IPS-NIHi11 (cell line): ENCODE data around the gene ETV1.

Source experiments
- DNase-seq: peaks from one replicate; pipeline ENCODE4 v3.0.0; 2012; ENCODE audit warnings: mixed read lengths, low spot score

Gene ETV1

DNA sequence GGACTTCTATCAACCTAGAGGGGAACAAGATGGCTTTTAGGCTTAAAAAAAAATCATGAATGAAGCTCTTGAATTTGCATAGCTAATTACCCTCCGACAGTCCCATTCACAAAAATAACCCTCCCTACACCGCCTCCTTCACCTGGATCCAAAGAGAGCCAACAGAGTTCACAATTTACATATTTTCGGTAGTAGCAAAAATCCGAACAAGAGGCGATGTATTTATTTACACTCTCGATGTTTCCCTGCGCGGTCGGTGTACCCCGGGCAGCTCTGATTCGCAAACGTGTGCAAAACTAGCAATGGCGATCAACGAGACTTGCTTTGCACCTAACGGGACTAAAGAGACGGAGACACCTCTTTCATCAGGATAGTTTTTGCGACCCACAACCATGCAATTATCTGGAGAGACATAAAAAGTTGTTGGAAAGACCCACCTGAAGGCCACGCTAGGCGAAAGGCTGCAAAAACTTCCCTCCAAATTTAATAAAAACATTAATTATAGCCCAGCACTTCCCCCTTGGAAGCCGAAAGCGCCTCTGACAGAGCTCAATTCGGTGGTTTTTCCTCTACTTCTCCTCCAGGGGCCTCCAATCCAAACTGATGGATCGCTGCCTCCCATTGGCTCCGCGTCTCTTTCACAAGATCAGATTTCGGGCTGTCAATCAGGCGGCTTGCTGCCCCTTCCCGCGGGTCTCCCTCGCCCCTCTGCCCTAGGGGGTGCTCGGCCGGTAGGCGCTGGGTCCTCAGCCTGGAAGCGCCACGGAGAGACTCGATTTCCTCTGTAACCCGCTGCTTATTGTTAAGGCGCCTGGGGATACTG, at the start of gene ETV1:
TSS of gene ETV1 (minus strand) at position 541 of the 823 bp plus-strand sequence. CDS start 614 bp downstream, outside the sequence.
- peak; percentile 75 for DNase-seq

DNA sequence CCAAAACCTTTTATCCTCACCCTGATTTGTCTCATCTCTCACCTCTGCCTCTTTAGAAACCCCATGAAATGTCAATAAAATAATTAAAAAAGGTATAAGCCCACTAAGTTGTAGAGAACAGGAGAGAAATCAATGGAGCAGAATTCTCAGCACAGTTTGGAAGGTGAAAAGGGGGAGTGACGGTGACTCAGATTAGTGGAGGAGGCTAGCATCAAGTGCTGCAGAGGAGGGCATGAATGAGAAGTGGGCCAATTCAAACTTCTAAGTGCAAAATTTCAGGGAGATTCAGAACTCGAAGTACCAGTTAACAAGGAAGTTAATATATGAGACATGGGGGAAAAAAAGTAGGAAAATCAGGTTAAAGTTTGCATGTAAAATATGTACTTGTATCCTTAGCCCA, 34.9 kb upstream of the ETV1 start:
- no peak for DNase-seq

DNA sequence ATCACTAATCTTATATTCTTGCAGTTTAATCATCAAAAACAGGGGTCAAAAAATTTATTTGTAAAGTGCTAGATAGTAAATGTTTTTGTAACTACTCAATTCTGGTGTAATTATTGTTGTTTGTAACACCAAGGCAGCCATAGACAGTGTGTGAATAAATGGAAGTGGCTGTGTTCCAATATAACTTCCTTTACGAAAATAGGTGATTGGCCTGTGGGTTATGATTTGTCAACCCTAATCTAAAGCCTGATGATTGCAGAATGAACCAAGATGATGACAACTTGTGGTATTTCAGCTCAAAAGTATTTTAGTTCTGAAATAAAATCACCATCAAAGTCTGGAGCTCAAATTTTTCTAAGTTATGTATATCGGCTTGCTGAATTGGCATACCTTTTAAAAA, 34.4 kb upstream of the ETV1 start:
- DNase-seq: no peak

DNA sequence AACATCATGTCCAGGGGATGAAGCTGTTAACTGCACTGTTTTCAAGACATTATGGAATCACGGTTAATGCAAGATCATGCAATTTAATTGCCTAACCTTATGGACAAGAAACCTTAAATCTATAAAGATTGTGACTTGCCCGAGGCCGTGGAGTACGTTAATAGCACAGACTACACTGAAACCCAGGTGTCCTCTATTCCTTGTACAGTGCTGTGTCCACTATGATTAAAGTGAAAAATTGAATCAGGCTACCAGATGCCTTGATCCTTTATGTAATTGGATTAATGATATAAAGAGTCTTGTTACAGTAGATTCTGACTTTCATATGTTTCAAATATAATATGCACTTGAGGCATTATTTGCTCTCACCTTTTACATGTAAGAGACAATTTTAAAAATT, 33.9 kb upstream of the ETV1 start:
- DNase-seq: no peak

DNA sequence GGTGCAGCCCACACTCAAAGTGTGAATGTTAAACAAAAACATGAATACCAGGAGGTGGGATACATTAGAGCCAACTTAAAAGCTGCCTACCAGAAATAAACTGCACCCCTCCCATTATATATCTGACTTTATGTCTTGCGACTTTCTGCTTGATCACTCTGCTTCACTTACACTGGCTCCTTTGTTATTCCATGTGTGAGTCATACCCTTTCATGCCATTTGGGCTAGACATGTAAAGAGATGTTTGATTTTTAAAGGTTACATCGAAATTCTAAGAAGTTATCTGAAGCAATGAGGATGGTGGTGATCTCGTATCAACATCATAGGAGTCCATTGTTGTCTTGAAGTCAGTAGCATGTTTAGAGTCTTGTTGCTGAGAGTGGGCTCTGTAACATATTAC, 31.6 kb upstream of the ETV1 start:
- DNase-seq: no peak

DNA sequence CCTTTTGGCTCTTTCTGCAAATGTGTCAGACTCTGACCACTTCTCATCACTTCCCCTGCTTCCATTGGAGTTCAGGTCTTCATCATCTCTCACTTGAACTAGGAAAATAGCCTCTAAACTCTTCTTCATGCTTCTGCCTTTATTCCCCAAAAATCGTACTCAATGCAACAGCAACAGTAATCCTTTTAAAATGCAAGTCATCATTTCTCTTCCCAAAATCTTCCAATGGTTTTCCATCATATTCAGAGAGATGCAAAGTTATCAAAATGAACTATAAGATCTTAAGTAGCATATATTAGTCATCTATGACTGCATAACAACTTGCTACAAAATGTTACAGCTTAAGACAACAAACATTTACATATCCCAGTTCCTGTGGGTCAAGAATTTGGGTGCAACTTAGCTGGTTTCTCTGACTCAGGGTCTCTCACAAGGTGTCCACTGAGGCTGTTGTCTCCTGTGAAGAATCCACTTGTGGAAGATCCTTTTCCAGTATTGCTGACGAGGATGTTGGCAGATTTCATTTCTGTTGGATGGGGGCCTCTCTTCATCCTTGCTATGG, 31.0 kb upstream of the ETV1 start:
- DNase-seq: no peak

DNA sequence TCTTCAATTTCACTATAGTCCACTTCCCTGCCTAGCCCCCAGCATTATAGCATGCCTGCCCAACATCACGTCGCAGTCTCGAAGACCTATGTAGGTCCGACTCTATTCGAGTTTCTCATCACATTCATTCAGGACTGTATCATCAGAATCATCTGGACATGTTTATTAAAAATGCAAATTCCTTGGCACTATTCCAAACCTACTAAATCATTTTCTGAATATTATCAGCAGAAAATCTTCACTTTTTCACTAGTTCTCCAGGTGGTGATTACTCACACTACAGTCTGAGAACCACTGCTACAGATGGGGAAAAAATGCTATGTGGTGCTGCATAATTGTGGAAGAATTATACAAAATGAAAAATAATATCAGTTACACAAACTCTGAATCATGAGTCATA, 29.3 kb upstream of the ETV1 start:
- DNase-seq: no peak

DNA sequence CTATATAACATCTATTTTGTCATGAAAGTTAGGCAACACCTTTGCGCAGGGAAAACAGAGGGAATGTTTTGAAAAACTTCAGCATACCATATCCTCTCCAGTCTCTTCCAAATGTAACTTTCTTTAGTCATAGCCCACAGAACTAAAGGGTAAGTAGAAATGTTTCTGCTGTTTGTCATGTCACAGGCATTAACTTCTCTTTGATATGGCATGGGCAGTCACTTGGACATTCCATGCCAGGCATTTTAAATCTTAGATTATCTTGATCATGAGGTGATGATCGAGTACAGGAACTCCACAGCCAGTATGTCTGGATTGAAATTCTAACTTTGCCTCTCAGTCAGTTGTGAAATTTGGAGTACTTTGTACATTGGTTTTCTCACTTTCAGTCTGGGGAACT, 27.5 kb upstream of the ETV1 start:
- no peak for DNase-seq

DNA sequence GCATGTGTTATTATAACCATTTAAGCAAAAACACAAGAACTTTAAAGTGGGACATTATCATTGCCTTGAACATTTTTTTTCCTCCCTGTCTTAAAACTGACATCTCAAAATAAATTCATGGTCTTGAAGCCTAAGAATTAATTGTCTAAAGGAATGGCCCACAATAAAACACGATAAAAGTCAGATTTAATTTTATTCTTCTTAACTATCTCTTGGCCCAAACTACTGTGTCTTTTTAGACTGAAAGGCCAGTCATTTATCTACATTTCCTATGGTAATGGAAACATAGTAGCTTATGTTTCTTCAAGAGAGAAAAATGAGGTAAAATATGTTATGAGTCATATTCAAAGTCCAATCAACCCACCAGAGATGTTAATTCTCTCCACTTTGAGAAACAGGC, 24.4 kb upstream of the ETV1 start:
- no peak for DNase-seq

DNA sequence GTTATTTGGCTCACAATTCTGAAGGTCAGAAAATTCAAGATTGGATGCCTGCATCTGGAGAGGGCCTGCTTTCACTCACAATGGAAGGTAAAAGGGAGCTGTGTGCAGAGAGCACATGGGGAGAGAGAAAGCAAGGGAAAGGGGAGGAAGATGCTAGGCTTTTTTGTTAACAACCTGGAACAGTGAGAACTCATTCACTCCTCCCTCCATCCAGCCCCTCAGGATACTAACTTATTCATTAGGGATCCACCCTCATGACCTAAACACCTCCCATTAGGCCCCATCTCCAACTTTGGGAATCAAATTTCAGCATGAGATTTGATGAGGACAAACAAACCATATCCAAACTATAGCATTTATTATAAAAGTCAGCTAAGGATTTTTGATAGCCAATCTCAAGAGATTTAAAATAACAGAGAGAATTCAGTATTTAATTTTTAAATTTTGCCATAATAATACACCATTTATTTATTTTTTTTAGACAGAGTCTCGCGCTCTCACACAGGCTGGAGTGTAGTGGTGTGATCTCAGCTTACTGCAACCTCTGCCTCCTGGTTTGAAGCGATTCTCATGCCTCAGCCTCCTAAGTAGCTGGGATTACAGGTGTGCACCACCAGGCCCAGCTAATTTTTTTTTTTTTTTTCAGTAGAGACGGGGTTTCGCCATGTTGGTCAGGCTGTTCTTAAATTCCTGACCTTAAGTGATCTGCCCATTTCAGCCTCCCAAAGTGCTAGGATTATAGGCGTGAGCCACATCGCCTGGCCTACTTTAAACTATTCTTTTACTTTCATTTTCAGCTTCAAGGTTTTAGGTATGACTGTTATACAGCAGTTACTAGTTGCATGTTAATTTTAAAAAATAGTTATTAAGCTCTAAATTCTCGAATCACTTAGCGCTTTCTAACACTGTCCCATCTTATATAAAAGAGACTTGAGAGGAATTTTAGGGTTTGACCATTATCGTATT, 20.3 kb upstream of the ETV1 start:
- DNase-seq: no peak

DNA sequence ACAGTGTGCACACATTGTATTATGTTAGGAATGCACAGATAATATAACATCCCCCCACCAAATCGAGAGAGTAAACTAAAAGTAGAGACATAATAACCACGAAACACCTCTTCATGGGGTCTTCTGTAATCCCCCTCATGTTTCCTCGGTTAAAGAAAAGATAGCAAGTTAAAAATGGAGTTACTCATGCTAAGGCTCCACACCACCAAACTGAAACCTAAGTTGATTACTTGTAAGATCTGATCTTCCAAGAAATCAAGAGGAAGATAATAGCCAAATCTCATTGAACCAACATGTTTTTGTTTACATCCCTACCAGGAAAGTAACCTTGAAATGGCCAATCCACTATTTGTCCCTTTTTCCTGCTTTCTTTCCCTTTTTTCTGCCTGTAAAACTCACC, 11.7 kb upstream of the ETV1 start:
- DNase-seq: no peak

DNA sequence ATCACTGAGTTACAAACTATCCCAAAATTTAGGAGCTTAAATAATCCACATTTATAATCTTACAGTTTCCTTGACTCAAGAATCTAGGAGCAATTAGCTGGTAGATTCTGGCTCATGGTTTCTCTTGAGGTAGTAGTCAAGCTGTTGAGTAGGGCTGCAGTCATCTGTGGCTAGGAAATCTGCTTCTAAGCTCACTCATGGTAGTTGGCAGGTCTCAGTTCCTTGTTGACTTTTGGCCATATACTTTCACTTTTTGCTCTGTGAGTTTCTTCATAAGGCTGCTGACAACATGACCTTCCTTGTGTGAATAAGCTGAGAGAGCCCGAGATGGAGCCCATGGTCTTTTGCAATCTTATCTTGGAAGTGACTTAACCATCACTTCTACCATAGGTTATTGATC, 10.8 kb upstream of the ETV1 start:
- no peak for DNase-seq

DNA sequence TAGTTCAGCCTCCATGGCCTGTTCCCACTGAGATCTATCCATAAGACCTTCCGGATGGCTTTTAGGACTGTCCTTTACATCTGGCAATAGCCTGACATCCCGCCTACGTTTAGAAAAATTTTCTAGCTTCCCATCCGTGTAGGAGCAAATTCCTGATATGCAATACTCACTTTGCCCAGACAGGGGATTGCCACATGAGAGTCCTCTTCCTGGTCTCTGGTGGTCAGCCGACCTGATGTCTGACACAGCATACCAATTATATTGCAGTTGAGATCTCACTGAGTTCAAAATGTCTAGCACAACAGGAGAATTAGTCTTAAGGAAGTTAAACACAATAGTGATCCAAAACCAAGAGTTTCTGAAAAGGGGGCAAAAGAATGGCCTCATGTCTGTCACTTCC, 9.4 kb upstream of the ETV1 start:
- no peak for DNase-seq

DNA sequence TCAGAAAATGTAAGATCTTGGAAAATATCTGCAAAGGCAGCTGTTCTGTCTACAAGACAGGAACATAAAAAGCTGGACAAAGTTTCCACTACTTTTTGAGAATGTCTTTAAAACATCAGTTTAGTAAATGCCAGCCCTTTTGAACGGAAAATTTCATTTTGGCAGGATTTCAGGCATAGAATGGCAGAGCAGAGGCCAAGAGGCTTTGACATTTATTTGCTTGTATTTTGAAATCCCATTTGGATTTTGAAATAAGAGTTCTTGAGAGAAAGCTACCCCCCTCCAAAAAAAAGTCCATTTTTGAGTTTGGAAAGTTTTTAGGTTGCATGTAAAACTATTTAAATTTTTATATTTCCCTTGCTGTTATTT, 3.1 kb upstream of the ETV1 start:
- DNase-seq: no peak

DNA sequence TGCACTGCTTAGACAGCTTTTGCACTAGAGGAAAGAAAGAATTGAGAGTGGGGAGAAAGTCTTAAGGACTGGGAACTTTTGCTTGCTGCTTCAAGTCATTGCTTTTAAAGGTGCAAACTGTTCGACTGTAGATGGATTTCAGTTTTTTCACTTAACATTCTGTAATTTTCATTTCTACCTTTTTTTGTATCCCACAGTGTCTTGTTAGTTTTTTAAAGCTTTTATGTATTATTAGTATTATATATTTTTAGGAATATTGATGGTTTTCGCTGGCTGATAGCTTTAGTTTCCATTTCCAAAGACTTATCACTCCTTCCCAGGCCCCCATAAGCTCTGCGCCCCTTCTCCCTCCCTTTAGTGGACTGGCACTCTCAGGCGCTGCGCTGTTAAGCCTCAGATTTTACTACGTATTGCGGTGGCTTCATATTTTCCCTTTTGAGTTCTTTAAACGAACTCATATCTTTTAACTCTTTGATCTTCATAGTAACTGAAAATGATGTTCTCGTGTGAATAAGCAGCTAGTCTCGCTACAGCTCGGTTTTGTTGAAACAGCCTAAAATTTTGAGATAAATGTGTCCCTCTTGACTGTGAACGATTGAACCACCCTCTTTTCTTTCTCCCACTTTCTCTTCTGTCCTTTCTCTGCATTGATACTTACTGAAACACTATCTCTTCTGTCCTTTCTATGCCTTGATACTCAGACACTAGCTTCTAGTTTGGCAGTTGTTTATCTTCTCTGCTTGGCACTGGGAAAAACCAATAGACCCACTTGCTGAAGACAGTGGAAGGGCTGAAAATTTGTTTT, 2.5 kb upstream of the ETV1 start:
- DNase-seq: no peak

DNA sequence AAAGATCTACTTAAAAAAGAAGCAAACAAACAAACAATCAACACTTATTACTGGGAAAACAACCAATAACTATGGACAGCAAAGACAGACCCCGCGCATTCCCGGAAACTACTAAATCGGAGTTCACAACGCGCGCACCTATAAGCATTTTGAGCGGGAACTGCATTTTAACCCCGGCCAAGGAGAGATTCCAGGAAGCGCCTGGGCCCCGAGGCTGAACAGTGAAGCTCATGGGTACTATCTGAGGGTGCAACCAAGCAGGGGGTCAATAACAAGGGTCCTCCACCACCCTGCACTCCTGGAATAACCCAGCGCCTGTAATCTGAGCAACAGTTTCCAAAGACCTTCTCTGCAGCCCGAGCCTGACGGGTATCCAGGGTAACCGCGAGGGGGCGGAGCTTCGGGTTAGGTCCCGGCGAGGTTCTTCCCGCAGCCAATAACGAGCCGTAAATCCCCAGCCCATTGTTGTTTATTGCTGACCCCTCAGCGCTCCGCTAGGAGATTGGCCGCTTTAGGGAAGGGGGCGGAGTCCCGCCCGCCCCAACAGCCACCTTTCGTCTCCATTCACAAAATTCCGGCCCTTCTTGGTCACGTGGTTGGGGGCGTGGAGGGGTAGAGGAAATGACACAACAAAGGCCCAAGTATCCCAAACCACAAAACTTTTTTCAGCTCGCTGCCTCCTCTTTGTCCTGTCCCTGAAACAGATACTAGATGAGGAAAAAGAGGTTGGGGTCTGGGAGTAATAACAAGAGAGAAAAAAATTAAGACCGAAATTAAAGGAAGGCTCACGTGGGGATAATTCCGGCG, 1.7 kb upstream of the ETV1 start:
- DNase-seq: peak; percentile 89

DNA sequence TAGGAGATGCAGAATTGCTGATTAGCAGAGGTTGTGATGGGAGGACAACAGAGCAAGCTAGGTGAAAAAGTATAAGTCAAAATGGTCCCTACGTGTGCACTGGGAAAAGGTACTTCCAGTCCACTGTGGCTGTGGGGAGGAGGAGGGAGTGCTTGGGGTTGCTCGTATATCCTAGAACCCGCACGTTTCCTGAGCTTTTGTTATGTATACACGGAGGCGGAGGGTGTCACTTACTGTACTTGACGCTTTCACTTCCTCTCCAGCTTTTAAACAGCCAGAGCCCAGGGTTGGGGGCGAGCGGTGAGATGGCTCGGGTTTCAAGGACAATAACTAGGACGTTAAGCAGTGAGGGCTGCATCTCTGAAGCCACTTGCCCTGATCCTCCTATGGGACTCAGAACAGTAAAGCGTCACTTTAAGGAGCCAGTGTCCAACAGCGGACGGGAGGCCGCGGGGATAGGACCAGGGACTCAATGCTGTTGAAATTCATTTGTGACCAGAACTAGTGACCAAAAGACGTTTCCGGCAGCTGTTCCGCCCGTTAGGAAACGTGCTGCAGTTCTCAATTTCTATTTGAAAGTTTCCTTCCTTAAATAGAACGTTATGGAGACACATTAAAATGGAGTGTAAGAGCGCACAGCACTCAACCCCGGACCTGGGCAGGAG, 985 bp upstream of the ETV1 start:
- DNase-seq: peak; percentile 55

DNA sequence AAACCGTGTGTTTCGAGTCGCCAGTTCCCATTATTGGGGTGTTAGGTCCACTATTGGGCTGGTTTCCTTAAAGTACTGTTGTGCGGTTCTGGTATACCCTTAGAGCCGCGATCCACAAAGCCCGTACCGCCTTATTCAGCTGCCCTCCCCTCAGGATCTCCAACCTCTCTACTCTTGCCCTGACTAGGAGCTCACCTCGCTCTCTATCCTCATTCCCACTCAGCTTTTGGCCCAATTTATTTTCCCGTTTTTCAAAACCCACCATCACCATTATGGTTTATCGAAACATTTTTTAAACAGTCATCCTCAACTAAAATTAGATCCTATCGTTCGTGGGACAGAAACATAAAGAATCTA, 461 bp upstream of the ETV1 start:
- no peak for DNase-seq

DNA sequence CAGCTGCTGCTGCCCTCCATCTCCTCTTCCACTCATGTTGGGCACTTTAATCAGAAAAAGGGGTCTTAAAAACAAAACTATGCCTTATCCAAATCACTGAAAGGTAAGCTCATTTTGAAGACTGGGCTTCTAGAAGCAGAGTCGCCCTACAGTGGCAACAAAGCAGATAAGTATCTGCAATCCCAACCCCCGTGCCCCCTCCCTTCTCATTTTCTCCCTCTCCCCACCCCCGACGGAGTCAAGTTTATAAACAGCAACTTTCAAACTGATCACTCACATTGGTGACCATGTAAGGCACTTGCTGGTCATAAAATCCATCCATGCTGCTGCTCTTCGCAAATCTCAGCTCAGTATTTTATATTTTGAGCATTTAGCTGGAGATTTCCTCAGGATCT, 738 bp downstream of the ETV1 start:
- peak; percentile 23 for DNase-seq

DNA sequence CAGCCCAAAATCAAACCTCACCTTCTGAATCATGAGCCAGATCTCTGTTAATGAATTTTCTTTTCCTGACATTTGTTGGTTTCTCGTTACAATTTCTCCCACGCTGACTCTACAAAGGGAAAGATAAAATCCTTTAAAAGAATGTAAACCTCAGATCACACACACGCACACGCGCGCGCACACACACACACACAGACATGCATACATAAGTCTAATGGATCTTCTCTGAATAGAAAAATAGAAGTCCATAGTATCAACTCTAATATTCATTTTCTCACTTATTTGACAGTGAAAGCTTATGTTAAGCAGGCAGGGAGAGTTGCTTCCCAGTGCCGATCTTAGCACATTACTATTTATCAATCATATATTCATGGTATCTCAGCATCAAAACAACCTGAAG, 1.4 kb downstream of the ETV1 start:
- DNase-seq: no peak

DNA sequence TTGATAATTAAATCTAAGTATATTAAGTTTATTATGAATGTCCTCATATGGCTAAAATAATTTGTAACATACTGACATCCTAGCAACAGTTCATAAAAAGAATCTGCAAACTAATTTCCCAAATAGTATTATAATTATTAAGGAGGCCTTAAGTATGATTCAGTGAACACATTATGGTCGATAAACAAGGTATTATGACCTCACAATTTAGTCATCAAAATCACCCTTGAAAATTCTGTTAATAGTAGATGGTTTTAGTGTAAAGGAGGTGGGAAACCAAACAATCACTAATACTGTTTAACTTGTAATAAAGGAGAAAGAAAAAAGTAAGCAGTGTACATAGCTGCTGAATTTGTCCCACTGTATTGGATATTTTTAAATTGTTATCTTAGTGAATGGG, 2.1 kb downstream of the ETV1 start:
- DNase-seq: no peak
